Measurements from ENCODE around the gene BCDIN3D. TPM values are rescaled to one million over a fixed set of nuclear protein-coding genes. Genes with fewer than 3 reads are reported as not detected.
"Not testable (repeated sequence)": the region's sequence is repeated elsewhere in the genome, so short reads cannot be mapped to it uniquely, and the experiment has no call there.

BCDIN3D gene
- total RNA-seq, 1 donor from 2014 or later: 3.3 TPM

- no peaks in the 10 kb centered on the region for H3K36me3 Mint-ChIP-seq (ENCODE audit: low read depth)
- peak; percentile 32 for DNase-seq (ENCODE audit: low spot score)
- no peak overlapping the region for H3K27ac Mint-ChIP-seq (ENCODE audit: unreplicated experiment)
- no peaks in the 10 kb centered on the region for H3K9me3 Mint-ChIP-seq (ENCODE audit: low read depth)
- H3K4me3 Mint-ChIP-seq (ENCODE audit: unreplicated experiment): no peak overlapping the region
- no peak for TF ChIP-seq CTCF (IDR thresholded peaks at IDR 0.05)
- H3K4me1 Mint-ChIP-seq (ENCODE audit: low read depth): peaks cover 13% of the 10 kb centered on the region
- peaks cover 14% of the 10 kb centered on the region for H3K27me3 Mint-ChIP-seq (ENCODE audit: low read depth)
Measured at GRCh38 chr12:49865109-49865781, 22.3 kb upstream of the BCDIN3D start.

GRCh38 chr12:49864798-49865090 lies 21.8 kb upstream of the BCDIN3D start:
- no peaks in the 10 kb centered on the region for H3K36me3 Mint-ChIP-seq (ENCODE audit: low read depth)
- TF ChIP-seq CTCF (IDR thresholded peaks at IDR 0.05): no peak
- H3K27me3 Mint-ChIP-seq (ENCODE audit: low read depth): peaks cover 14% of the 10 kb centered on the region
- no peak overlapping the region for H3K4me3 Mint-ChIP-seq (ENCODE audit: unreplicated experiment)
- no peaks in the 10 kb centered on the region for H3K9me3 Mint-ChIP-seq (ENCODE audit: low read depth)
- H3K27ac Mint-ChIP-seq (ENCODE audit: unreplicated experiment): no peak overlapping the region
- H3K4me1 Mint-ChIP-seq (ENCODE audit: low read depth): peaks cover 13% of the 10 kb centered on the region
- DNase-seq (ENCODE audit: low spot score): peak; percentile 8

GRCh38 chr12:49863946-49864797 lies 21.3 kb upstream of the BCDIN3D start:
- peak; percentile 46 for DNase-seq (ENCODE audit: low spot score)
- TF ChIP-seq CTCF (IDR thresholded peaks at IDR 0.05): no peak
- H3K27me3 Mint-ChIP-seq (ENCODE audit: low read depth): peaks cover 14% of the 10 kb centered on the region
- peaks cover 11% of the 10 kb centered on the region for H3K4me1 Mint-ChIP-seq (ENCODE audit: low read depth)
- H3K4me3 Mint-ChIP-seq (ENCODE audit: unreplicated experiment): no peak overlapping the region
- H3K27ac Mint-ChIP-seq (ENCODE audit: unreplicated experiment): no peak overlapping the region
- H3K36me3 Mint-ChIP-seq (ENCODE audit: low read depth): no peaks in the 10 kb centered on the region
- H3K9me3 Mint-ChIP-seq (ENCODE audit: low read depth): no peaks in the 10 kb centered on the region

- H3K27ac Mint-ChIP-seq (ENCODE audit: unreplicated experiment): not testable (repeated sequence)
- peaks cover 30% of the 10 kb centered on the region for H3K27me3 Mint-ChIP-seq (ENCODE audit: low read depth)
Measured at GRCh38 chr12:49860921-49861320, 18.0 kb upstream of the BCDIN3D start.

GRCh38 chr12:49855890-49856289 lies 13.0 kb upstream of the BCDIN3D start:
- H3K27ac Mint-ChIP-seq (ENCODE audit: unreplicated experiment); H3K9me3 Mint-ChIP-seq (ENCODE audit: low read depth); H3K4me1 Mint-ChIP-seq (ENCODE audit: low read depth); H3K4me3 Mint-ChIP-seq (ENCODE audit: unreplicated experiment); H3K36me3 Mint-ChIP-seq (ENCODE audit: low read depth); DNase-seq (ENCODE audit: low spot score): not testable (repeated sequence)
- H3K27me3 Mint-ChIP-seq (ENCODE audit: low read depth): peaks cover 42% of the 10 kb centered on the region

More at GRCh38 chr12:49860921-49861320, 18.0 kb upstream of the BCDIN3D start:
- not testable (repeated sequence) for DNase-seq (ENCODE audit: low spot score); H3K9me3 Mint-ChIP-seq (ENCODE audit: low read depth); H3K36me3 Mint-ChIP-seq (ENCODE audit: low read depth); H3K4me3 Mint-ChIP-seq (ENCODE audit: unreplicated experiment); H3K4me1 Mint-ChIP-seq (ENCODE audit: low read depth)

- Mint-ChIP-seq H3K4me1 (ENCODE audit: low read depth) (no peaks in the 10 kb centered on the region), H3K4me3 (ENCODE audit: unreplicated experiment) (no peak overlapping the region), H3K36me3 (ENCODE audit: low read depth) (no peaks in the 10 kb centered on the region), H3K9me3 (ENCODE audit: low read depth) (no peaks in the 10 kb centered on the region), H3K27ac (ENCODE audit: unreplicated experiment) (no peak overlapping the region), H3K27me3 (ENCODE audit: low read depth) (peaks cover 47% of the 10 kb centered on the region)
- no peak for TF ChIP-seq CTCF (IDR thresholded peaks at IDR 0.05)
- DNase-seq (ENCODE audit: low spot score): no peak
Measured at GRCh38 chr12:49854976-49855375, 12.1 kb upstream of the BCDIN3D start.

Measured in chondrocyte (in vitro differentiated cells).